Fibroblast of lung (primary cell): ENCODE data around the gene KLHL15. TPM values are rescaled to one million over a fixed set of nuclear protein-coding genes. Genes with fewer than 3 reads are reported as not detected.
A peak's percentile ranks its signal among the peaks of the same experiment; 100 is the strongest.

Experiments
- DNase-seq, 2 donors: peaks; one replicate each; pipeline versions ENCODE4 v3.0.0 to v3.0.0-alpha.2; 2010; ENCODE audit warnings: low read depth in 2 of 2
- H2AFZ ChIP-seq: 2 replicates; pipeline ENCODE4 v1.5.1; 2012; ENCODE audit warnings: low read length, control low read depth, inconsistent platforms
- H3K27ac ChIP-seq: 2 replicates; pipeline ENCODE4 v1.5.1; 2011; ENCODE audit warnings: low read length, control low read depth; ENCODE audit not compliant: insufficient read depth
- H3K27me3 ChIP-seq: 2 replicates; pipeline ENCODE4 v1.5.1; 2011; ENCODE audit warnings: mild to moderate bottlenecking, low read length; ENCODE audit not compliant: control insufficient read depth, insufficient read depth
- H3K36me3 ChIP-seq: 2 replicates; pipeline ENCODE4 v1.5.1; 2011; ENCODE audit warnings: low read length; ENCODE audit not compliant: control insufficient read depth, insufficient read depth
- H3K4me1 ChIP-seq: 2 replicates; pipeline ENCODE4 v1.5.1; 2011; ENCODE audit warnings: low read length; ENCODE audit not compliant: control insufficient read depth, insufficient read depth; ENCODE audit errors: extremely low read depth
- H3K4me2 ChIP-seq: 2 replicates; pipeline ENCODE4 v1.5.1; 2011; ENCODE audit warnings: low read length, control low read depth; ENCODE audit not compliant: insufficient read depth; ENCODE audit errors: extremely low read depth
- H3K4me3 ChIP-seq, 4 experiments: fragments of 200-600 bp in 1 of 4; sonication (generic) in 1 of 4; replicated peaks in 1 of 4; 2 replicates each; pipeline ENCODE4 v1.5.1; 2011 to 2016; ENCODE audit warnings: low read length in 4 of 4, low read depth in 3 of 4, mild to moderate bottlenecking in 3 of 4, control low read depth in 2 of 4, inconsistent platforms in 1 of 4, mixed read lengths in 1 of 4; ENCODE audit not compliant: insufficient read depth in 1 of 4; ENCODE audit errors: control extremely low read depth in 1 of 4
- H3K79me2 ChIP-seq: 2 replicates; pipeline ENCODE4 v1.5.1; 2012; ENCODE audit warnings: mild to moderate bottlenecking, low read length, inconsistent platforms; ENCODE audit not compliant: control insufficient read depth, insufficient read depth
- H3K9ac ChIP-seq: 2 replicates; pipeline ENCODE4 v1.5.1; 2011; ENCODE audit warnings: mild to moderate bottlenecking, low read length, control low read depth; ENCODE audit not compliant: insufficient read depth
- H3K9me3 ChIP-seq: 2 replicates; pipeline ENCODE4 v1.5.1; 2012; ENCODE audit warnings: low read depth, low read length; ENCODE audit not compliant: control insufficient read depth, insufficient read depth
- H4K20me1 ChIP-seq: 2 replicates; pipeline ENCODE4 v1.5.1; 2011; ENCODE audit warnings: low read length; ENCODE audit not compliant: control insufficient read depth, insufficient read depth; ENCODE audit errors: extremely low read depth
- CTCF ChIP-seq, 2 donors: IDR thresholded peaks in 1 of 2; conservative IDR thresholded peaks in 1 of 2; 1 replicate in 1 of 2; 2 replicates in 1 of 2; pipeline ENCODE4 v1.5.1; 2011 to 2012; ENCODE audit warnings: low read length in 2 of 2, control low read depth in 1 of 2, inconsistent platforms in 1 of 2, low read depth in 1 of 2, mild to moderate bottlenecking in 1 of 2
- EZH2 ChIP-seq: IDR thresholded peaks from 2 replicates; pipeline ENCODE4 v1.5.1; 2012; ENCODE audit warnings: low read length, control low read depth, mild to moderate bottlenecking; ENCODE audit errors: missing control alignments
- polyA plus RNA-seq, 2 donors: library from polyadenylated mRNA; depleted of rRNA in 1 of 2; stranded (reverse) in 1 of 2; unstranded in 1 of 2; fragments of >200 nt; gene quantifications; 2 replicates each; pipeline ENCODE4 v1.2.1, GENCODE V29; 2011 to 2012; ENCODE audit warnings: missing spikeins in 1 of 2
- total RNA-seq: library from RNA; depleted of rRNA; stranded (reverse); fragments of >200 nt; gene quantifications from 2 replicates; pipeline ENCODE4 v1.2.1, GENCODE V29; 2014

Gene KLHL15
- total and polyA plus RNA-seq, 2 donors (not counting 1 experiment from before 2014, with no cell fraction given): 3.7 to 5.6 TPM

GRCh38 chrX:23981711-23982110 is 45.3 kb downstream of the KLHL15 start:
- Histone ChIP-seq H3K4me2 (no peak overlapping the region), H3K9ac (no peak overlapping the region), H3K36me3 (no peaks in the 10 kb centered on the region), H3K27me3 (no peaks in the 10 kb centered on the region), H3K4me1 (no peaks in the 10 kb centered on the region), H3K4me3 (no peak overlapping the region), H2AFZ (no peak overlapping the region), H3K79me2 (no peaks in the 10 kb centered on the region), H3K27ac (no peak overlapping the region), H4K20me1 (no peaks in the 10 kb centered on the region), H3K9me3 (no peaks in the 10 kb centered on the region)
- DNase-seq: no peak
- no peak for TF ChIP-seq CTCF (conservative IDR thresholded peaks at IDR 0.05 in 1 of 2, IDR thresholded peaks at IDR 0.05 in 1 of 2; ENCODE audit: low read depth in 1 of 2, low read length in 2 of 2)
- no peak for TF ChIP-seq EZH2

DNA sequence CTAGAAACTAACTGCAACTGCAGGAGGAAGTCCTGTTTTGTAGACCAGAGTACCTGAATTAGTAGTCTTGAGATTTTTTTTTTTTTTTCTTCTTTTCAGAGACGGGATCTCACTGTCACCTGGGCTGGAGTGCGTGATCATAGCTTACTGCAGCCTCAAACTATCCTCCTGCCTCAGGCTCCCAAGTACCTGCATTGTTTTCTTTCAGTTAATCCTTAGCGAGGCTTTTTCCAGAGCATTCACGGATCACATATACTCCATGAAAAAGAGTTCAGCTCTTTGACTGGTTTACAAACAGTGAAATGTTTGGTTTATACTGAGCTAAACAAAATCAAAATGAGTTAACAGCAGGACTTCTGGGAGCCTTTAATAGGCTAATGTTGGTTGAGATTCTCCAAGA is 45.8 kb downstream of the KLHL15 start:
- TF ChIP-seq CTCF (conservative IDR thresholded peaks at IDR 0.05 in 1 of 2, IDR thresholded peaks at IDR 0.05 in 1 of 2; ENCODE audit: low read depth in 1 of 2, low read length in 2 of 2) (no peak), EZH2 (no peak)

GRCh38 chrX:23980011-23980441 is 47.0 kb downstream of the KLHL15 start:
- H3K27me3 ChIP-seq: no peaks in the 10 kb centered on the region
- H3K9me3 ChIP-seq: no peaks in the 10 kb centered on the region
- H3K79me2 ChIP-seq: no peaks in the 10 kb centered on the region
- TF ChIP-seq EZH2: no peak
- no peak for TF ChIP-seq CTCF (conservative IDR thresholded peaks at IDR 0.05 in 1 of 2, IDR thresholded peaks at IDR 0.05 in 1 of 2; ENCODE audit: low read depth in 1 of 2, low read length in 2 of 2)
- no peak overlapping the region for H3K4me2 ChIP-seq
- H3K36me3 ChIP-seq: no peaks in the 10 kb centered on the region
- no peaks in the 10 kb centered on the region for H3K4me1 ChIP-seq
- H3K27ac ChIP-seq: no peak overlapping the region
- no peak overlapping the region for H2AFZ ChIP-seq
- no peaks in the 10 kb centered on the region for H4K20me1 ChIP-seq
- DNase-seq: peak in 1 of 2 donors; percentile 17
- H3K4me3 ChIP-seq: no peak overlapping the region
- H3K9ac ChIP-seq: no peak overlapping the region

More for the DNA sequence above, 45.8 kb downstream of the KLHL15 start:
- H3K4me1 ChIP-seq: no peaks in the 10 kb centered on the region
- no peak overlapping the region for H3K27ac ChIP-seq
- H3K9me3 ChIP-seq: no peaks in the 10 kb centered on the region
- no peak for DNase-seq
- no peaks in the 10 kb centered on the region for H3K27me3 ChIP-seq
- H3K9ac ChIP-seq: no peak overlapping the region
- no peak overlapping the region for H3K4me2 ChIP-seq
- no peaks in the 10 kb centered on the region for H3K36me3 ChIP-seq
- H3K79me2 ChIP-seq: no peaks in the 10 kb centered on the region
- H2AFZ ChIP-seq: no peak overlapping the region
- H3K4me3 ChIP-seq: no peak overlapping the region
- no peaks in the 10 kb centered on the region for H4K20me1 ChIP-seq
